Right lobe of liver (tissue), 6 donors: ENCODE measurements around the gene CC2D1A. TPM values are rescaled to one million over a fixed set of nuclear protein-coding genes. Genes with fewer than 3 reads are reported as not detected.

Experiments
- ATAC-seq, 4 donors: fragments of 200-7000 bp; cut with Tn5 transposase; one replicate each; pipeline ENCODE4 v1.9.1; 2020; ENCODE audit warnings: mild to moderate bottlenecking in 4 of 4, moderate library complexity in 4 of 4
- DNase-seq, 3 donors: peaks; one replicate each; pipeline ENCODE4 v3.0.0-alpha.2; 2020
- H3K27ac ChIP-seq, 3 donors: fragments of 200-600 bp; one replicate each; pipeline ENCODE4 v1.8.0; 2022
- H3K27me3 ChIP-seq, 2 donors: fragments of 200-600 bp; one replicate each; pipeline ENCODE4 v1.8.0; 2022
- H3K36me3 ChIP-seq, 4 donors: fragments of 200-600 bp; sonication (generic) in 1 of 4; one replicate each; pipeline versions ENCODE4 v1.5.1 to v1.8.0; 2017 to 2022; ENCODE audit warnings: control low read depth in 1 of 4
- H3K4me1 ChIP-seq, 4 donors: fragments of 200-600 bp; sonication (generic) in 1 of 4; one replicate each; pipeline versions ENCODE4 v1.5.1 to v1.8.0; 2017 to 2022; ENCODE audit warnings: control low read depth in 1 of 4
- H3K4me3 ChIP-seq, 3 donors: fragments of 200-600 bp; one replicate each; pipeline ENCODE4 v1.8.0; 2022
- H3K9me3 ChIP-seq, 4 donors: fragments of 200-600 bp; sonication (generic) in 1 of 4; one replicate each; pipeline versions ENCODE4 v1.5.1 to v1.8.0; 2017 to 2022; ENCODE audit warnings: control low read depth in 1 of 4
- POLR2A ChIP-seq: fragments of 450-650 bp; IDR thresholded peaks from one replicate; pipeline ENCODE4 v1.6.1; 2017; ENCODE audit warnings: antibody characterized with exemption, mild to moderate bottlenecking
- WGBS: methylation state at CpG from one replicate; pipeline ENCODE4 v1.1.6; 2018; ENCODE audit warnings: low coverage, low lambda C conversion rate; ENCODE audit not compliant: insufficient coverage; ENCODE audit errors: missing lambda C conversion rate; 5-methylcytosine and 5-hydroxymethylcytosine counted together
- intact Hi-C, 2 donors: fragments of 100-400 bp; cut with DNase I; formaldehyde crosslinking; loops; one replicate each; pipeline versions ENCODE4 v1.11.2 to v1.14.1; 2022
- total RNA-seq, 6 experiments: library from RNA; depleted of rRNA in 2 of 6; stranded (reverse); fragments of >200 nt in 2 of 6; fragmentation: NEBNext Ultra II Directional in 3 of 6; extraction: Animal tissue kit (Norgen Biotek cat#: 25700) in 3 of 6; gene quantifications; one replicate each; pipeline versions ENCODE4 v1.1.0 to v1.2.4, GENCODE V29; 2016 to 2023
- TF ChIP-seq, protein P1 (sequence below), 4 donors: fragments of 200-600 bp in 3 of 4; fragments of 450-650 bp in 1 of 4; IDR thresholded peaks; one replicate each; pipeline versions ENCODE4 v1.5.1 to v1.8.0; 2016 to 2022; ENCODE audit warnings: antibody characterized with exemption in 4 of 4, mild to moderate bottlenecking in 2 of 4
- donor health status: DM: no; HTN: yes; CAD: no.
- donor health status: DM: no; HTN: no; CAD: no.
- donor health status: DM: no; HTN: no; CAD: no.
- donor health status: DM: no; HTN: yes; CAD: no.
- donor health status: DM: no; HTN: yes; CAD: no.

Gene CC2D1A
- total RNA-seq, 6 experiments from 2014 or later, result 16.5 to 29.8 (median 18.1) TPM

DNA sequence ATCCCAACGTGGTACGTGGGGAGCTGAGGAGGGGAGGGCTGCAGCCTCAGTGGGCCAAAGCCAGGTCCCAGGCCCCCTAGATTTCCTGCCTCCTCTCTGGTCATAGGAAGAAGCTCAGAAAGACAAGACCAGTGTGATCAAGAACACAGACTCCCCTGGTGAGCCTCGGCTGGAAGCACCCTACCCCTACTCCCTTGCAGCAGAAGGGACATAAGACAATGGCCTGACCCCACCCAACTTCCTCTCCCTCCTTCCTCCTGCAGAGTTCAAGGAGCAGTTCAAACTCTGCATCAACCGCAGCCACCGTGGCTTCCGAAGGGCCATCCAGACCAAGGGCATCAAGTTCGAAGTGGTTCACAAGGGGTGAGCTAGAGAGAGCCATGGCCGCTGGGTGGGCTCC, 20.7 kb downstream of the CC2D1A start:
- TF ChIP-seq POLR2A, result no peak
- TF ChIP-seq, protein P1, sequence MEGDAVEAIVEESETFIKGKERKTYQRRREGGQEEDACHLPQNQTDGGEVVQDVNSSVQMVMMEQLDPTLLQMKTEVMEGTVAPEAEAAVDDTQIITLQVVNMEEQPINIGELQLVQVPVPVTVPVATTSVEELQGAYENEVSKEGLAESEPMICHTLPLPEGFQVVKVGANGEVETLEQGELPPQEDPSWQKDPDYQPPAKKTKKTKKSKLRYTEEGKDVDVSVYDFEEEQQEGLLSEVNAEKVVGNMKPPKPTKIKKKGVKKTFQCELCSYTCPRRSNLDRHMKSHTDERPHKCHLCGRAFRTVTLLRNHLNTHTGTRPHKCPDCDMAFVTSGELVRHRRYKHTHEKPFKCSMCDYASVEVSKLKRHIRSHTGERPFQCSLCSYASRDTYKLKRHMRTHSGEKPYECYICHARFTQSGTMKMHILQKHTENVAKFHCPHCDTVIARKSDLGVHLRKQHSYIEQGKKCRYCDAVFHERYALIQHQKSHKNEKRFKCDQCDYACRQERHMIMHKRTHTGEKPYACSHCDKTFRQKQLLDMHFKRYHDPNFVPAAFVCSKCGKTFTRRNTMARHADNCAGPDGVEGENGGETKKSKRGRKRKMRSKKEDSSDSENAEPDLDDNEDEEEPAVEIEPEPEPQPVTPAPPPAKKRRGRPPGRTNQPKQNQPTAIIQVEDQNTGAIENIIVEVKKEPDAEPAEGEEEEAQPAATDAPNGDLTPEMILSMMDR (IDR thresholded peaks at IDR 0.05), result no peak
- H3K36me3 ChIP-seq, result peaks cover 0 to 31% (median 10%) of the 10 kb centered on the region in 4 donors
- no peak for DNase-seq

DNA sequence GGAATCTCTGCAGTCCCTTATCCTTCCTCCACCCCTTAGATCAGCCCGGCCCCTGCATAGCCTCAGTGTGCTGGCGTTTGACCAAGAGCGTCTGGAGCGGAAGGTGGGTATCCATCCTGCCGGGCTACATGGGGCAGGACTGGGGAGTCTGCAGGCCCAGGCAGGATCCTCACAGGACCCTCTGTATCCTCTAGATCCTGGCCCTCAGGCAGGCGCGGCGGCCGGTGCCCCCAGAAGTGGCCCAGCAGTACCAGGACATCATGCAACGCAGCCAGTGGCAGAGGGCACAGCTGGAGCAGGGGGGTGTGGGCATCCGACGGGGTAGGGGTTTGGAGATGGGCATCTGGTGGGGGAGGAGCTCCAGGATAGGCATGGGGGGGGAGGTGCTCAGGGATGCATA, 23.3 kb downstream of the CC2D1A start:
- DNase-seq (no peak), ATAC-seq (no peak)
- H3K27ac ChIP-seq, result no peak overlapping the region
- H3K4me1 ChIP-seq, result no peaks in the 10 kb centered on the region
- no peak for TF ChIP-seq POLR2A
- TF ChIP-seq, protein P1 (IDR thresholded peaks at IDR 0.05), result no peak
- H3K36me3 ChIP-seq, result peaks cover 0 to 16% (median 0%) of the 10 kb centered on the region in 4 donors
- 78% methylated on average over 4 of the region's 12 CpGs for WGBS
- H3K4me3 ChIP-seq, result no peak overlapping the region
- H3K27me3 ChIP-seq, result no peaks in the 10 kb centered on the region
- intact Hi-C loops, result no loop called here
- no peaks in the 10 kb centered on the region for H3K9me3 ChIP-seq

More for the DNA sequence above, 20.7 kb downstream of the CC2D1A start:
- H3K4me1 ChIP-seq, result no peaks in the 10 kb centered on the region
- H3K27ac ChIP-seq, result no peak overlapping the region
- 69% methylated on average over 3 of the region's 8 CpGs for WGBS
- no peaks in the 10 kb centered on the region for H3K27me3 ChIP-seq
- intact Hi-C loops, result no loop called here
- ATAC-seq, result peak; percentile 19 to 43 (median 42)
- no peaks in the 10 kb centered on the region for H3K9me3 ChIP-seq
- H3K4me3 ChIP-seq, result no peak overlapping the region

DNA sequence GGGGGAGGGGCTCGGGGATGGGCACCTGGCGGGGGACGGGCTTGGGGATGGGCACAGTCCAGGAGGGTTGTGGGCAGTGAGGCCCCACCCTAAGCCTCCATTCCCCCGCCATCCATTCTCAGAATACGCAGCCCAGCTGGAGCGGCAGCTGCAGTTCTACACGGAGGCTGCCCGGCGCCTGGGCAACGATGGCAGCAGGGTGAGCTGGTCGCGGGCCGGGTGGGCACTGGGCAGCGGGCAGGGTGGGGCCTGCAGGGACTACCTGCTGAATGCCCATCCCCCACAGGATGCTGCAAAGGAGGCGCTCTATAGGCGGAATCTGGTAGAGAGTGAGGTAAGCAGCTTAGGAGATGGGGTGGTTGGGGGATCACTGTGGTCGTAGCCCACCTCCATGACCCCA, 24.0 kb downstream of the CC2D1A start:
- no peak for DNase-seq
- 79% methylated on average over 4 of the region's 17 CpGs for WGBS
- Histone ChIP-seq H3K9me3 (no peaks in the 10 kb centered on the region), H3K27me3 (no peaks in the 10 kb centered on the region), H3K4me1 (no peaks in the 10 kb centered on the region), H3K36me3 (peaks cover 0 to 10% (median 0%) of the 10 kb centered on the region in 4 donors), H3K4me3 (no peak overlapping the region), H3K27ac (no peak overlapping the region)
- TF ChIP-seq, protein P1 (IDR thresholded peaks at IDR 0.05), result no peak
- TF ChIP-seq POLR2A, result no peak
- no peak for ATAC-seq
- intact Hi-C loops, result no loop called here

DNA sequence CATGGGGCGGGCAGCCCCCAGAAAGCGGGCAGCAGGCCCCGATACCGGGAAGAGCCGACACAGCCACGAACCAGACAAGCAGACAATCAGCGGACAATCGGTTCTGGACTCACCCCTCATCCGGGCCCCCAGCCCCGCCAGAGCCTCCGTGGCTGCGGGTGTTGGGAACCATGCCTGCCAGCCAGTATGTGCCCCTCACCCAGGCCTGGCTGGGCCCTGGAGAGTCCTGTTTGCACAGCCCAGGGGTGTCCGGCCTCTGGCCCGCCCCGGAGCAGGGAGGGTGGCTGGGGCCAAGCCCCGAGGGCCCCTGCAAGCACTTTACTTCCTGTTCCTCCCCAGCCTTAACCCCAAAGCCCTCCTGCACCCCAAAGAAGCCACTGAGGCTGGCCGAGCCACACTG, 24.4 kb downstream of the CC2D1A start:
- no peak overlapping the region for H3K27ac ChIP-seq

More for the DNA sequence above, 24.4 kb downstream of the CC2D1A start:
- no peak overlapping the region for H3K4me3 ChIP-seq
- TF ChIP-seq POLR2A, result no peak
- TF ChIP-seq, protein P1 (IDR thresholded peaks at IDR 0.05), result no peak
- no CpG with 5 or more reads among the region's 17 CpGs for WGBS
- H3K36me3 ChIP-seq, result peaks cover 0 to 9% (median 0%) of the 10 kb centered on the region in 4 donors
- ATAC-seq (no peak), DNase-seq (no peak)
- intact Hi-C loops, result no loop called here
- no peaks in the 10 kb centered on the region for H3K9me3 ChIP-seq
- H3K4me1 ChIP-seq, result no peaks in the 10 kb centered on the region
- H3K27me3 ChIP-seq, result no peaks in the 10 kb centered on the region
